NCI-H748 treated with DMSO at 0.1 percent for 48 hours (cell line): ENCODE data around the gene SPIN1.
"Not testable (repeated sequence)": the region's sequence is repeated elsewhere in the genome, so short reads cannot be mapped to it uniquely, and the experiment has no call there.

Source experiments
- DNase-seq: peaks from one replicate; lab custom pipeline; 2025; lab: John Stamatoyannopoulos, UW

The SPIN1 gene

DNA sequence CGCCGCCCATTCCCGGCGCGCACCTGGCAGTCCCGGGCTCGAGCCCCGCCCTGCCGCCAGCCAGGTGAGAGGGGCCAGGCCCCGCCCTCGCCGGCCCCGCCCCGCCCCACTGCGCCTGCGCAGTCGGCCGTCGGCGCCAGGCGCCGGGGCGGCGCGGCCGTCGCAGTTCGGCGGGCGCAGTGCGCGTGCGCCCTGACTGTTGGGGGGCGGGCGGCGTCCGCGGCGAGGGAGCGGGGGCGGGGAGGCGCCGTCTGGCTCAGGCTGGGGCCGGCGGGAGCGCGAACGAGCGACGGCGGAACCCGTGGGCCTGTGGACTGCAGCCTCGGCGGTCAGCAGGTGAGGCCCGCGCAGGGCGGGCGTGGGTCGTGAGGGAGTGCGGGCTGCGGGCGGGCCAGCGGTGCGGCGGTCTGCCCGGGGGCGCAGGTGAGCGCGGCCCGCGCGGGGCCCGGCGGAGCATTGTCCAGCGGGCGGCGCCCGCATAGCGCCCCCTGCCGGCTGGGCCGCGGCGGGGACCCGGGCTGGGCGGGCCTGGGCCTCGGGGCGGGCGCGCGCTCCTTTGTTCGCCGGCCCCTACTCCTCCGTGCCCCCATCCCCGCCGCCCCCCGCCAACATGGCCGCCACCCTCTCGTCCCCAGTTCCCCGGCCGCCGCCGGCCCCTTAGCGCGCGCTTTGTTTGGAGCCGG lies at the start of gene SPIN1:
Gene SPIN1 (plus strand): TSS at position 242 of the 683 bp plus-strand sequence. CDS start 38,096 bp downstream, outside the sequence.
- DNase-seq = peak; percentile 66

DNA sequence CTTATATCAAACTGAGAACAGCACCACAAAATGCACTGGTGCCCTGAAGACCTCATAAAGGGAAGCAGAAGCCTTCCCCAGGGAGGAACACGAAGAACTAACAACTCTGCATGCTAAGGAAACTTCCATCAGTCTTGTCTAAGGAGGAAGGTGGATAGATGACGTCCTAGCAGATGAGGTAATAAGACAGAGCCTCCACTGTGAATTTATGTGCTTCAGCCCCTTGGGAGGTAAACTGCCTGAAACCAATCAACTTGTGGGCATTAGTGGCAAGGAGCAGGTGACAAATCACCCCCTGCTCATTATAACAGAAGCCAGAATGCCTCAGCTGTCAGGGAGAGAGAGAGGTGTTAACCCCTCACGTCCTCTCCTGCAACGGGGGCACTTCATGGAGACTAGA lies 48.9 kb upstream of the SPIN1 start:
- no peak for DNase-seq

DNA sequence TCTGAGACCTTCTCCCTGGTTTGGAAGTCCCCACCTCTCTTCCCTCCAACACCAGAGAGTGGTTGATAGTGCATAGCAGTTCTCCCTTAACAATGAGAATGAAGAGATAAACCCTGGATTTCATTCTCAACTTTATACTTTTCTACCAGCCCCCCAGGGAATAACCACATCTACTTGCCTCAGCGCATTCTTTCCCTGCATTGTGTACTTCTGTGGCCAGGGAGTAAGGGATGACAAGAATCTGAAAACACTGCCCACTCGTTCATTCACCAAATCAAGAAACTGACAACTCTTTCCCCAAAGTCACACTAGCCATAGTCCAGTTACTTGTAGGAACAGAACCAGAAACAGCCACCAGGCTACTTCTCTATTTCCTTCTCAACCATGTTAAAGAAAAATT lies 46.0 kb upstream of the SPIN1 start:
- DNase-seq = no peak

DNA sequence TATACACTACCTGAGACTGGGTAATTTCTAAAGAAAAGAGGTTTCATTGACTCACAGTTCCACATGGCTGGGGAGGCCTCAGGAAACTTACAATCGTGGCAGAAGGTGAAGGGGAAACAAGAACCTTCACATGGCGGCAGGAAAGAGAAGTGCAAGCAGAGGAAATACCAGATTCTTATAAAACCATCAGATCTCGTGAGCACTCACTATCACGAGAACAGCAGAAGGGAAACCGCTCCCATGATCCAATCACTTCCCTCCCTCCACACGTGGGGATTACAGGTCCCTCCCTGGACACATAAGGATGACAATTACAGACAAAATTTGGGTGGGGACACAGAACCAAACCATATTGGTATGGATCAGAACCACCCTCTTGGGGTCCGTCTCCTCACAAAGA lies 44.2 kb upstream of the SPIN1 start:
- DNase-seq = no peak

DNA sequence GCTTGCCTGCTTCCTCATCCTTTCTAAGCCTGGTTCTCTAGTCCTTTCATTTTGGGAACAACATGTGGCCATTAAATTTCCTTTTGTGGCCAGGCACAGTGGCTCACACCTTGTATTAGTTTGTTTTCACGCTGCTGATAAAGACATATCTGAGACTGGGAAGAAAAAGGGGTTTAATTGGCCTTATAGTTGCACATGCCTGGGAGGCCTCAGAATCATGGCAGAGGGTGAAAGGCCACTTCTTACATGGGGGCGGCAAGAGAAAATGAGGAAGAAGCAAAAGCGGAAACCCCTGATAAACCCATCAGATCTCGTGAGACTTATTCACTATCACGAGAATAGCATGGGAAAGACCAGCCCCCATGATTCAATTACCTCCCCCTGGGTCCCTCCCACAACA lies 37.9 kb upstream of the SPIN1 start:
- not testable (repeated sequence) for DNase-seq

DNA sequence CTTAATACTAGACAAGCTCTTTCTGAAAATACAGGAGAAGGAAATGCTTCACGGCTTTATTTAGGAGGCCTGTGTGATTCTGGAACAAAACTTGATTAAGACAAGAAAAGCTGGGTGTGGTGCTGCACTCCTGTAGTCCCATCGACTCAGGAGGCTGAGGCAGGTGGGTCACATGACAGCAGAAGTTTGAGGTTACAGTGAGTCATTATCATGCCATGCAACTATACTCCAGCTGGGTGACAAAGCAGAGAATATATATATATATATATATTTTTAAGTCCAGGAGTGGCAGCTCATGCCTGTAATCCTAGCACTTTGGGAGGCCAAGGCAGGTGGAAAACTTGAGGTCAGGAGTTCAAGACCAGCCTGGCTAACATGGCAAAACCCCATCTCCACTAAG lies 33.1 kb upstream of the SPIN1 start:
- no peak for DNase-seq

DNA sequence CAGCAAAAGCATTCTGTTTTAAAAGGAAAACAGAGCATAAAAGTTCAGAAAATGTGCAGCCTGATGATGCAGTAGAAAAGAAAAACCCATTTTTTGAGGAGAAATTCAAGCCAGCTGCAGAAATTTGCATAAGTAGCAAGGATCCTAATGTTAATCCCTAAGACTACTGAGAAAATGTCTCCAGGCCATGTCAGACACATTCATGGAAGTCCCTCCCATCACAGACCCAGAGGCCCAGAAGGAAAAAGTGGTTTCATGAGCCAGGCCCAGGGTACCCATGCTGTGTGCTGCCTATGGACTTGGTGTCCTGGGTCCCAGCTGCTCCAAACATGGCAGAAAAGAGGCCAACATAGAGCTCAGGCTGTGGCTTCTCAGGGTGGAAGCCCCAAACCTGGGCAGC lies 31.0 kb upstream of the SPIN1 start:
- not testable (repeated sequence) for DNase-seq

DNA sequence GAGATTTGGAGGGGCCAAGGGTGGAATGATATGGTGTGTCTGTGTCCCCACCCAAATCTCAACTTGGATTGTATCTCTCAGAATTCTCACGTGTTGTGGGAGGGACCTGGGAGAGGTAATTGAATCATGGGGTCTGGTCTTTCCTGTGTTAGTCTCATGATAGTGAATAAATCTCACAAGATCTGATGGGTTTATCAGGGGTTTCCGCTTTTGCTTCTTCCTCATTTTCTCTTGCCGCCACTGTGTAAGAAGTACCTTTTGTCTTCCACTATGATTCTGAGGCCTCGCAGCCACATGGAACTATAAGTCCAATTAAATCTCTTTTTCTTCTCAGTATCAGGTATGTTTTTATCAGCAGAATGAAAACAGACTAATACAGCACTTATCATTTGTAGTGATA lies 29.5 kb upstream of the SPIN1 start:
- DNase-seq = no peak

DNA sequence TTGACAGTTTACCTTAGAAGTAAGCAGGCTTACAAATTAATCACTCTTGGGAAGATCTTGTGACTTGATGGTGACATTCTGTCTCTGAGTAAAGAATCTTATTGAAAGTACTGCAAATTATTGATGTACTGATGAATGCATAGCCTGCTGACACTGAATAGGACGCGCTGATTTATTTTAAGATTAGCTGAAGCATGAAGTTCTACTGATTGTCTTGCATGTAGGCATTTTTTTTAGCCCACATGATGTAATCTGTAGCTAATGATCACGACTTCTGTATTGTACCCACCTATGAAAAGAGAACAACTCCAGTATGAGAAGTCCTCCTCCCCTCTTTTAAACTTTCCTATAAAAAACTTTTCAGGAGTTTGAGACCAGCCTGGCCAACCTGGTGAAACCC lies 28.3 kb upstream of the SPIN1 start:
- no peak for DNase-seq

DNA sequence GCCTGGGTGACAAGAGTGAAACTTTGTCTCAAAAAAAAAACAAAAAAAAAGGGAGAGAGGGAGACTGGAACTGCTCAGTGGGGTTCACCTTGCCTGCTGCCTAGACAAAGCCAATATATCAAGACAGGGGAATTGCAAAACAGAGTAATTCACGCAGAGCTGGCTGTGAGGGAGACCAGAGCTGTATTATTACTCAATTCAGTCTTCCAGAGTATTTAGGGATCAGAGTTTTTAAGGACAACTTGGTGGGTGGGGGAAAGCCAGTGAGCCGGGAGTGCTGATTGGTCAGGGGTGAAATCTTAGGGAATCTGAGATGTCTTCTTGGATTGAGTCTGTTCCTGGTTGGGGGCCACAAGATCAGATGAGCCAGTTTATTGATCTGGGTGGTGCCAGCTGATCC lies 25.6 kb upstream of the SPIN1 start:
- DNase-seq = no peak

DNA sequence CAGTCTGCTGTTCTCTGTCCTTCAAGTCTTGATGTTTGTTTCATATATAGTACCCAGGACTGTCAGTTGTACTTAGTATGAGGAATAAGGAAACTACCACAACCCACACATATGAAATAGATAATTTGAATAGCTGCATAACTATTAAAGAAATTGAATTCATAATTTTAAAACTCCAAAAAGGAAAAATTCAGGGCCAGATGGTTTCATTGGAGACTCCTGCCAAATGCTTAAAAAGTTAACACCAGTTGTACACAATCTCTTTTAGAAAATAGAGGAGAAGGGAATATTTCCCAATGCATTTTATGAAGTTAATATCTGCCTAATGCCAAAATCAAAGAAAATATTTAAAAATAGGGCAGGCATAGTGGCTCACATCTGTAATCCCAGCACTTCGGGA lies 24.6 kb upstream of the SPIN1 start:
- no peak for DNase-seq

DNA sequence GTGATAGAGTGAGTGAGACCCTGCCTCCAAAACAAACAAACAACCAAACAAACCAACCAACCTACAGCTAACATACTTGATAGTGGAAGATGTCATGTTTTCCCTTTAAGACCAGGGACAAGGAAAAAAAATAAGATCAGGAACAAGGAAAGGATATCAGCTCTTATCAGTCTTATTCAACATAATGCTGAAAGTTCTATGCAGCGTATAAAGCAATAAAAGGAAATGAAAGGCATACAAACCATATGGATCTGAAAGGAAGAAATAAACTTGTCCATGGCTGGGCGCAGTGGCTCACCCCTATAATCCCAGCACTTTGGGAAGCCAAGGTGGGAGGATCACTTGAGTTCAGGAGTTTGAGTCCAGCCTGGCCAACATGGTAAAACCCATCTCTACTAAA lies 23.5 kb upstream of the SPIN1 start:
- no peak for DNase-seq

DNA sequence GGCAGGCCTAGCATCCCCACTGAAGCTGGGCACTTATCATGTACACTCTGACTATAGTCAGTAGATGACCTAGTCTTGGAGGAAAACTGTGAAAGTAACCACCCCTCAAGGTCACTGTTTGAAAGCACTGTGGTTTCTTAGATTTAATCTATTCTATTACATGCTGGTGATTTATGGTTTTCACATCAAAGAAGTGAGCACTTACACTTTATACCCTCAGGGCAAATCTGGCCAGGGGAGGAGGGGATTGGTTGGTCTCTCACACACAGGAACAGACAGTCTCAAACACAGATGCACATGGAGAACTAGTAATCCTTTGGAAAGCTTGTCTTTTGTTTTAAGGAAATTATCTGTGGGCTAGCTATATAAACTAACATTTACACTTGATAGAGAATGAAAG lies 17.9 kb upstream of the SPIN1 start:
- no peak for DNase-seq

DNA sequence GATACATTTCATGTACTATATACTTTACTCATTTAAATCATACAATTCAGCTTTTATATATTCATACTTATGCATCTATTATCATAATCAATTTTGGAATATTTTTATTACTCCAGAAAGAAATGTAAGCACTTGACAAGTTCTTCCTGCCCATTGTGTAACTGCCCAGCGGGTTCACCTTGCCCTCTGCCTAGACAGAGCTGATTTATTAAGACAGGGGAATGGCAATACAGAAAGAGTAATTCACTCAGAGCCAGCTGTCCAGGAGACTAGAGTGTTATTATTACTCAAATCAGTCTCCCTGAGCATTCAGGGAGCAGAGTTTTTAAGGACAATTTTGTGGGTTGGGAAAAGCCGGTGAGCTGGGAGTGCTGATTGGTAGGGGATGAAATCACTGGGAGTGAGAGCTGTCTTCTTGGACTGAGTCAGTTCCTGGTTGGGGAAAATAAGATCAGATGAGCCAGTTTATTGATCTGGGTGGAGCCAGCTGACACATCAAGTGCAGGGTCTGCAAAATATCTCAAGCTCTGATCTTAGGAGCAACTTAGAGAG lies 16.1 kb upstream of the SPIN1 start:
- no peak for DNase-seq

DNA sequence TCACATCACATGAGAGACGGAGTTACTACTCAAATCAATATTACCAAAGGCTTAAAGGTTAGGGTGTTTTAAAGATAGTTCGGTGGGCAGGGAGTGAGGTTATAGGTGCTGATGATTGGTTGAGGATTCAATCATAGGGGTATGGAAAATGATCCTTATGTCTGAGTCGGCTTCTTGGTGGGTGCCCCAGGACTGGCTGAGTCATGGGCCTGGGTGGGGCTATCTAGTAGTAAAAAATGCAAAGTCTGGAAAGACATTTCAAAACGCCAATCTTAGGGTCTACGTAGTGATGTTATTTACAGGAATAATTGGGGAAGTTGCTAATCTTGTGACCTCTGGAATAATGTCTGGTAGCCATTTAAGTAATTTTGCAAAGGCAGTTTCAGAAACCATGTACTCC lies 15.2 kb upstream of the SPIN1 start:
- no peak for DNase-seq

DNA sequence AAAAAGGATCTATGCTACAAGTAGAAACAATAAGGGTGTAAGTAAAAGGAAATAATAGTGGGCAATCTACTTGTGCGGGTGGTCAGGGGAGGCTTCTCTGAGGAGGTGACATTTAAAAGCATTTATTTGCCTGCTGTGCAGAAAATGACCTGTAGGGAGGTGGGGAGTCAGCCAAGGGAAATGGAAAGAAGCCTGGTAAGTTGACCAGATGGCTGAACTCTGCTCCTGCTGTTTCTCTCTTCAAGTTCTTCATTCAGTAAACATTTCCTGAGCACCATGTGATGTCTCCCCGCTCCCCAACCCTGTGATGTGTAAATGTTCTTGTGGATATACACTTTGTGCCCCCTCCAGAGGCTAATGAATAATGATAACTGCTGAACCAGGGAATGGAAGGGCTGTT lies 9.9 kb upstream of the SPIN1 start:
- no peak for DNase-seq

DNA sequence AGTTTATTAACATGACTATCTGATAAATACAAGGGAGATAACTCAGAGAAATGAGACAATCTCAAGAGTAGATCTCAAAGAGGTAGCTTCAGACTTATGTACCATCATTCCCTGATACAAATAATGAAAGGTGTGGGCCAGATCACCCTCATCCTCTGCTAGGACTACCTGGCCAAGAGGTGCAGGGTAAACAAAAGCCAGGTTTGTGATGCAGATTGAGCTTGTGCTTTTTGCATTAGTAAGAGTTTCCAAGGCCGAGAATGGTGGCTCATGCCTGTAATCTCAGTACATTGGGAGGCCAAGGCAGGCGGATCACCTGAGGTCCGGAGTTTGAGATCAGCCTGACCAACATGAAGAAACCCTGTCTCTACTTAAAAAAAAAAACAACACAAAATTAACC lies 8.9 kb upstream of the SPIN1 start:
- no peak for DNase-seq

DNA sequence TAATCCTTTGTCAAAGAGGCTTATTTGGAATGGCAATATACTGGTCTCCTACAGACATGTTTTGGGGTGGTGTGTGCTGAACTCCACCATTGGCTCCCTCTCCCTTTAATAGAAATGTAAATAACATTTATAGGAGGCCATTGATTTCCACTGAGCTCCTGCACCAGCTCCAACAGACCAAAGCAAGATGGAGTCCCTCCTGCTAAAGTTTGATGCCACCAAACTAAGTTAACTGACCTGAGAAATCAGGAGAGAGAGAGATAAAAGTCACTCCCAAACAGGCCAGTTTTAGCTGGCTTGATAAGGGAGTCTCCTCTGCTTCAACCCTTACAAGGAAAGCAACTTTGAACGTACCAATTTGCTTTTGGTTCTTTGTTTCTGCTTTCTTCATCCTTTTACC lies 8.1 kb upstream of the SPIN1 start:
- DNase-seq = no peak

DNA sequence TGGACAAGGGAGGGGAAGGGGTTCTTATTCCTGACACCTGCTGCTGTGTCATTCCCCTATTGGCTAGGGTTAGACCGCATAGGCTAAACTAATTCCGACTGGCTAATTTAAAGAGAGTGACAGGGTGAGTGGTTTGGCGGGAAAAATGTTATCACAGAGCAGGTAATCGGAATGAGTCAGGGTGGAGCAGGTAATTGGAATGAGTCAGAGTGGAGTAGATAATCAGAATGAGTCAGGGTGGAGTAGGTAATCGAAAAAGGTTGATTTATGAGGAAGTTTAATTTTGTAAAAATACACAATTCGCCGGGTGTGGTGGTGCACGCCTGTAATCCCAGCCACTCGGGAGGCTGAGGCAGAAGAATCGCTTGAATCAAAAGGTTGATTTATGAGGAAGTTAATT lies 6.9 kb upstream of the SPIN1 start:
- not testable (repeated sequence) for DNase-seq

DNA sequence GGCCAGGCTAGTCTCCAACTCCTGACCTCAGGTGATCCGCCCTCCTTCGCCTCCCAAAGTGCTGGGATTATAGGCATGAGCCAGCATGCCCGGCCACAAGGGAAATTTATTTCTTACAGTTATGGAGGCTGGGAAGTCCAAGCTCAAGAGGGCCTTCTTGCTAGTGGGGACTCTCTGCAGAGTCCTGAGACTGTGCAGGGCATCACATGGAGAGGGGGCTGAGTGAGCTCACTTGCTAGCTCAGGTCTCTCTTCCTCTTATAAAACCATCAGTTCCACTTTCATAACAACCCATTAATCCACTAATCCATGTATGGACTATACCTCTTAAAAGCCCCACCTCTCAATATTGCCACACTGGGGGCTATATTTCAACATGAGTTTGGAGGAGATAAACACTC lies 5.1 kb upstream of the SPIN1 start:
- no peak for DNase-seq

DNA sequence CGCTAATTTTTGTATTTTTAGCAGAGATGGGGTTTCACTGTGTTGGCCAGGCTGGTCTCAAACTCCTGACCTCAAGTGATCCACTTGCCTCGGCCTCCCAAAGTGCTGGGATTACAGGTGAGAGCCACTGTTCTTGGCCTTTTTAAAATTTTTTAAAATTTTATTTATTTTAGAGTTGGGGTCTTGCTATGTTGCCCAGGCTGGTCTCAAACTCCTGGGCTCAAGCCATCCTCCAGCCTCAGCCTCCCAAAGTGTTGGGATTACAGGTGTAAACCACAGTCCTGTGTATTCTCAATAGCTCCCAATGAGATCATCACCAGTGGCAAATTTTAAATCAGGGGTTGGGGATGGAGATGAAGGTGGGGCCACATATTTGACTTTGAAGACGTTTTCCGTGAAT lies 2.1 kb upstream of the SPIN1 start:
- not testable (repeated sequence) for DNase-seq

DNA sequence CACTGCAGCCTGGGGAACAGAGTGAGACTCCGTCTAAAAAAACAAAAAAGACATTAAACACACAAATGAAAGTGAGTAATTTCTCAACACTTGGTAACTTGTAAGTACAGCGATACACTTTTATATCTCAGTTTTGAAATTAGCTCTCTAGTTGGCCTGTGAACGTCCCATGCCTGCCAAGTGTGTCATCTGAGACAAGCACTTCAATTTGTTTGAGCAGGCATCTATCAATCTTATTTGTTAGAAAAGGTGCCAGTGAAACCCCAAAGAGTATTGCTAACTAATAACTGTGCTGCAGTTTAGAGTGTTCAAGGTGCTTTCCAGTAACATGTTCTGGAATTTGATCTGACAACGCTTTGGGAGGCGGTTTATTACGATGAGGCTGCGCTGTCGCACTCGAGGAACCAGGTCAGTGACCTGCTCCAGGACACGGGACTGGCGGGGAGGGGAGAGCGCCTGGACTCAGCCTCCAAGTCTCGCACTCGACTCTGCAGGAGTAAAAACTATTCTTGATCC lies 1.1 kb upstream of the SPIN1 start:
- no peak for DNase-seq

DNA sequence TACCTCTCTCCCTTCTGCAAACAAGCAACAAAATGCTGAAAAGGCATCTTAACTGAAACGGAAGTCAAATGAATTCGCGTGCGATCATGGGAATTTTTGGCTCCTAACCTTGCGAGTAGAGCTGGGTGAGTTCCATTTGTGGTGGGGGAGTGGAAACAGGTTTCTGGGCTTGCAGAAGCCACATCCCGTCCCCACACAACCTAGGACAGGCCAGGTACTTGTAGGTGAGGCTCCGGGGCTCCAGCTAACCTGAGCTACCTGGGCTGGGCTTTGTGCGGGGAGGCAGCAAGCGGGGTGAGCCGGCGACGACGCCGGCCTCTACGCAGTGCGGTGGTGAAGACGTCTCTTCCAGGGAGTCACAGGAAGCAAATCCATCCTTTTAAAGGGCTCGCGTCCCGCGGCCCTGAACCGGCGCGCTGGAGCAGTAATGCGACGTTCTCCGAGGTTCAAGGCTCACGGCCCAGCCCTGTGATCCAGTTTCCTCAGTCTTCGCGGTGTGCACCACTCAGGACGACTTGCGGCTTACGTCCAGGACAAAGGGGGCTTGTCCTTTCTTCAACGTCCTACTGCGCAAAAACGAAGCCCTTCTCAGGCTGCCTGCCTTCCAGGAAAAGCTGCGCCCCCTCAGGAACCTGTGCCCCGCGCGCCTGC lies 567 bp upstream of the SPIN1 start:
- peak; percentile 66 for DNase-seq
